ENCODE measurements around the gene GPHN.

Gene GPHN

GRCh38 chr14:66601932-66602578, 94.1 kb downstream of the GPHN start:
- no peak for DNase-seq

- DNase-seq: no peak
Observed at GRCh38 chr14:66603945-66604344, 96.0 kb downstream of the GPHN start.

- no peak for DNase-seq
Observed at GRCh38 chr14:66606826-66607225, 98.9 kb downstream of the GPHN start.

GRCh38 chr14:66610154-66610563, 102.2 kb downstream of the GPHN start:
- DNase-seq: peak; percentile 5

GRCh38 chr14:66613344-66613743, 105.4 kb downstream of the GPHN start:
- DNase-seq: no peak

GRCh38 chr14:66619952-66620351, 112.0 kb downstream of the GPHN start:
- DNase-seq: no peak

- no peak for DNase-seq
Observed at GRCh38 chr14:66623838-66624237, 115.9 kb downstream of the GPHN start.

- DNase-seq: peak; percentile 53
Observed at GRCh38 chr14:66624336-66624937, 116.5 kb downstream of the GPHN start.

- no peak for DNase-seq
Observed at GRCh38 chr14:66628636-66629035, 120.7 kb downstream of the GPHN start.

- DNase-seq: no peak
Observed at GRCh38 chr14:66629499-66629898, 121.6 kb downstream of the GPHN start.

- no peak for DNase-seq
Observed at GRCh38 chr14:66634876-66635275, 126.9 kb downstream of the GPHN start.

- no peak for DNase-seq
Observed at GRCh38 chr14:66635435-66635834, 127.5 kb downstream of the GPHN start.

- DNase-seq: no peak
Observed at GRCh38 chr14:66636240-66636639, 128.3 kb downstream of the GPHN start.

- peak; percentile 57 for DNase-seq
Observed at GRCh38 chr14:66638689-66639088, 130.7 kb downstream of the GPHN start.

GRCh38 chr14:66641861-66642635, 134.1 kb downstream of the GPHN start:
- DNase-seq: no peak

GRCh38 chr14:66643344-66643743, 135.4 kb downstream of the GPHN start:
- DNase-seq: peak; percentile 19

- peak; percentile 32 for DNase-seq
Observed at GRCh38 chr14:66645716-66646115, 137.8 kb downstream of the GPHN start.

- DNase-seq: no peak
Observed at GRCh38 chr14:66649498-66649897, 141.6 kb downstream of the GPHN start.

GRCh38 chr14:66650491-66650911, 142.6 kb downstream of the GPHN start:
- DNase-seq: no peak

GRCh38 chr14:66651536-66652220, 143.7 kb downstream of the GPHN start:
- DNase-seq: no peak

GRCh38 chr14:66652525-66653106, 144.7 kb downstream of the GPHN start:
- no peak for DNase-seq

GRCh38 chr14:66657780-66658179, 149.8 kb downstream of the GPHN start:
- no peak for DNase-seq

- DNase-seq: no peak
Observed at GRCh38 chr14:66662374-66662773, 154.4 kb downstream of the GPHN start.
